HG03135 (cell line): ENCODE data around the gene SCFD2.

Experiments used
- ATAC-seq: cut with Tn5 transposase; IDR thresholded peaks from one replicate; pipeline ENCODE4 v1.9.1; 2021; ENCODE audit warnings: mild to moderate bottlenecking, moderate library complexity; ENCODE audit not compliant: unreplicated experiment

SCFD2 gene

GRCh38 chr4:52868133-52868532, 497.7 kb downstream of the SCFD2 start:
- no peak for ATAC-seq

GRCh38 chr4:52867163-52867562, 498.7 kb downstream of the SCFD2 start:
- ATAC-seq = no peak

GRCh38 chr4:52866734-52867133, 499.1 kb downstream of the SCFD2 start:
- no peak for ATAC-seq

GRCh38 chr4:52865300-52865699, 500.6 kb downstream of the SCFD2 start:
- no peak for ATAC-seq

- ATAC-seq = no peak
Measured at GRCh38 chr4:52864793-52865192, 501.1 kb downstream of the SCFD2 start.

- ATAC-seq = no peak
Measured at GRCh38 chr4:52863324-52863723, 502.5 kb downstream of the SCFD2 start.

- no peak for ATAC-seq
Measured at GRCh38 chr4:52862639-52863161, 503.2 kb downstream of the SCFD2 start.

GRCh38 chr4:52861879-52862616, 503.8 kb downstream of the SCFD2 start, which contains the start of gene RASL11B:
Gene RASL11B, plus strand, starts transcription at chr4:52862317. Its CDS starts 191 bp downstream, at chr4:52862508.
- ATAC-seq = peak; percentile 99

GRCh38 chr4:52861171-52861823, 504.6 kb downstream of the SCFD2 start:
- no peak for ATAC-seq

- no peak for ATAC-seq
Measured at GRCh38 chr4:52860361-52860760, 505.5 kb downstream of the SCFD2 start.

- no peak for ATAC-seq
Measured at GRCh38 chr4:52856801-52857200, 509.1 kb downstream of the SCFD2 start.

- ATAC-seq = no peak
Measured at GRCh38 chr4:52853351-52853750, 512.5 kb downstream of the SCFD2 start.

GRCh38 chr4:52852711-52853110, 513.1 kb downstream of the SCFD2 start:
- ATAC-seq = no peak

- ATAC-seq = no peak
Measured at GRCh38 chr4:52852041-52852440, 513.8 kb downstream of the SCFD2 start.

GRCh38 chr4:52850406-52851124, 515.3 kb downstream of the SCFD2 start:
- no peak for ATAC-seq

GRCh38 chr4:52848254-52848653, 517.6 kb downstream of the SCFD2 start:
- no peak for ATAC-seq

- ATAC-seq = no peak
Measured at GRCh38 chr4:52846502-52846901, 519.4 kb downstream of the SCFD2 start.

- ATAC-seq = no peak
Measured at GRCh38 chr4:52844596-52844995, 521.3 kb downstream of the SCFD2 start.

GRCh38 chr4:52843958-52844357, 521.9 kb downstream of the SCFD2 start:
- no peak for ATAC-seq

GRCh38 chr4:52843351-52843750, 522.5 kb downstream of the SCFD2 start:
- no peak for ATAC-seq

- ATAC-seq = no peak
Measured at GRCh38 chr4:52842792-52843191, 523.1 kb downstream of the SCFD2 start.
